Measurements from ENCODE around the gene FAM50B.

DNA sequence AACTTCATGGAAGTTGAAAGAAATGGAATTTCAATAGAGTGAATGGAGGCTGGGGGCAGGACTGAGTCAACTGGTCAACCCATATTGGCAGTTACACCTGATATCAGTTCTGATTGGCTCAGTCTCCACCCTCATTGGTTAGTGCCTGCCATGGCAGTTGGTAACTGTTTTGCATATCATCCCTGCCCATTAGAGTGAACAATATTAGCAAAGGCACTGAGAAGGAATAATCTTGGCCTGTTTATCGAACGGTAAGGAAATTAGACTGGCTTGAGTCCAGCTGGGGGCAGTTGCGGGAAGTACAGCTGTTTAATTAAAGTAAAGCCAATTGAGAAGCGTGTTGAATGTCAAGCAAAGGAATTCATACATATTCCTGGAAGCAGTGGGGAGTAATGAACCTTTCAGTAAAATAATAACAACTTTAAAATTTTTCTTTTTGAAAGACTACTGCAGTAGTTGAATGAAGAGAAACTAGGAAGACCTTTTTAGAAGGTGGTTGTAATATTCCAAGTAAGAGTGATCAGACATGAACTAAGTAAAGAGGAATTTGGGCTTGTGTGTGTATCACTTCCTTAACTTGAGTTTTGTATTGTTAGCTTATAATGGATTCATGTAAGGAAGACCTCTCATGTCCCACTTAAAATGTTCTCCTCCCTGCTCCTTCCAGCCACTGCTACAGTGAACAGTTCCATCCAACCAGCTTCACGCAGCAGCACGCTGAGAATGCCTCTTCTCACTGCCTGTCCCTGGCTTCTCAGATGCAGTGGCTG is 17.2 kb upstream of the FAM50B start:
- TF ChIP-seq POLR2A (IDR thresholded peaks at IDR 0.05) = no peak
- TF ChIP-seq, protein P1, sequence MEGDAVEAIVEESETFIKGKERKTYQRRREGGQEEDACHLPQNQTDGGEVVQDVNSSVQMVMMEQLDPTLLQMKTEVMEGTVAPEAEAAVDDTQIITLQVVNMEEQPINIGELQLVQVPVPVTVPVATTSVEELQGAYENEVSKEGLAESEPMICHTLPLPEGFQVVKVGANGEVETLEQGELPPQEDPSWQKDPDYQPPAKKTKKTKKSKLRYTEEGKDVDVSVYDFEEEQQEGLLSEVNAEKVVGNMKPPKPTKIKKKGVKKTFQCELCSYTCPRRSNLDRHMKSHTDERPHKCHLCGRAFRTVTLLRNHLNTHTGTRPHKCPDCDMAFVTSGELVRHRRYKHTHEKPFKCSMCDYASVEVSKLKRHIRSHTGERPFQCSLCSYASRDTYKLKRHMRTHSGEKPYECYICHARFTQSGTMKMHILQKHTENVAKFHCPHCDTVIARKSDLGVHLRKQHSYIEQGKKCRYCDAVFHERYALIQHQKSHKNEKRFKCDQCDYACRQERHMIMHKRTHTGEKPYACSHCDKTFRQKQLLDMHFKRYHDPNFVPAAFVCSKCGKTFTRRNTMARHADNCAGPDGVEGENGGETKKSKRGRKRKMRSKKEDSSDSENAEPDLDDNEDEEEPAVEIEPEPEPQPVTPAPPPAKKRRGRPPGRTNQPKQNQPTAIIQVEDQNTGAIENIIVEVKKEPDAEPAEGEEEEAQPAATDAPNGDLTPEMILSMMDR (IDR thresholded peaks at IDR 0.05) = no peak

All from right lobe of liver (tissue), 4 donors.